Right lobe of liver (tissue), 6 donors: ENCODE results near the gene UBE2H. TPM values are rescaled to one million over a fixed set of nuclear protein-coding genes. Genes with fewer than 3 reads are reported as not detected.

Experiments
- ATAC-seq, 4 donors: fragments of 200-7000 bp; cut with Tn5 transposase; one replicate each; pipeline ENCODE4 v1.9.1; 2020; ENCODE audit warnings: mild to moderate bottlenecking in 4 of 4, moderate library complexity in 4 of 4
- DNase-seq, 3 donors: peaks; one replicate each; pipeline ENCODE4 v3.0.0-alpha.2; 2020
- H3K27ac ChIP-seq, 3 donors: fragments of 200-600 bp; one replicate each; pipeline ENCODE4 v1.8.0; 2022
- H3K27me3 ChIP-seq, 2 donors: fragments of 200-600 bp; one replicate each; pipeline ENCODE4 v1.8.0; 2022
- H3K36me3 ChIP-seq, 4 donors: fragments of 200-600 bp; sonication (generic) in 1 of 4; one replicate each; pipeline versions ENCODE4 v1.5.1 to v1.8.0; 2017 to 2022; ENCODE audit warnings: control low read depth in 1 of 4
- H3K4me1 ChIP-seq, 4 donors: fragments of 200-600 bp; sonication (generic) in 1 of 4; one replicate each; pipeline versions ENCODE4 v1.5.1 to v1.8.0; 2017 to 2022; ENCODE audit warnings: control low read depth in 1 of 4
- H3K4me3 ChIP-seq, 3 donors: fragments of 200-600 bp; one replicate each; pipeline ENCODE4 v1.8.0; 2022
- H3K9me3 ChIP-seq, 4 donors: fragments of 200-600 bp; sonication (generic) in 1 of 4; one replicate each; pipeline versions ENCODE4 v1.5.1 to v1.8.0; 2017 to 2022; ENCODE audit warnings: control low read depth in 1 of 4
- CTCF ChIP-seq, 4 donors: fragments of 200-600 bp in 3 of 4; fragments of 450-650 bp in 1 of 4; IDR thresholded peaks; one replicate each; pipeline versions ENCODE4 v1.5.1 to v1.8.0; 2016 to 2022; ENCODE audit warnings: antibody characterized with exemption in 4 of 4, mild to moderate bottlenecking in 2 of 4
- POLR2A ChIP-seq: fragments of 450-650 bp; IDR thresholded peaks from one replicate; pipeline ENCODE4 v1.6.1; 2017; ENCODE audit warnings: antibody characterized with exemption, mild to moderate bottlenecking
- WGBS: methylation state at CpG from one replicate; pipeline ENCODE4 v1.1.6; 2018; ENCODE audit warnings: low coverage, low lambda C conversion rate; ENCODE audit not compliant: insufficient coverage; ENCODE audit errors: missing lambda C conversion rate; 5-methylcytosine and 5-hydroxymethylcytosine counted together
- intact Hi-C, 2 donors: fragments of 100-400 bp; cut with DNase I; formaldehyde crosslinking; loops; one replicate each; pipeline versions ENCODE4 v1.11.2 to v1.14.1; 2022
- total RNA-seq, 6 experiments: library from RNA; depleted of rRNA in 2 of 6; stranded (reverse); fragments of >200 nt in 2 of 6; fragmentation: NEBNext Ultra II Directional in 3 of 6; extraction: Animal tissue kit (Norgen Biotek cat#: 25700) in 3 of 6; gene quantifications; one replicate each; pipeline versions ENCODE4 v1.1.0 to v1.2.4, GENCODE V29; 2016 to 2023
- donor health status: DM: no; HTN: yes; CAD: no.
- donor health status: DM: no; HTN: no; CAD: no.
- donor health status: DM: no; HTN: no; CAD: no.
- donor health status: DM: no; HTN: yes; CAD: no.
- donor health status: DM: no; HTN: yes; CAD: no.

UBE2H gene
- total RNA-seq, 6 experiments from 2014 or later, result 27.4 to 47.0 (median 35.6) TPM

GRCh38 chr7:129990403-129991192, 37.8 kb upstream of the UBE2H start:
- TF ChIP-seq CTCF (IDR thresholded peaks at IDR 0.05), result no peak
- TF ChIP-seq POLR2A, result no peak
- Histone ChIP-seq H3K9me3 (no peaks in the 10 kb centered on the region), H3K27ac (peak overlapping the region in 2 of 3 donors; percentile 18 to 47), H3K4me1 (peaks cover 0 to 7% (median 0%) of the 10 kb centered on the region in 4 donors), H3K27me3 (no peaks in the 10 kb centered on the region), H3K36me3 (no peaks in the 10 kb centered on the region), H3K4me3 (no peak overlapping the region)
- no CpG with 5 or more reads among the region's 8 CpGs for WGBS
- DNase-seq, result peak in 2 of 3 donors; percentile 56 to 67
- intact Hi-C loops, result no loop called here
- ATAC-seq, result peak; percentile 94 to 95 (median 94)

GRCh38 chr7:129989466-129989865, 36.7 kb upstream of the UBE2H start:
- peaks cover 0 to 7% (median 0%) of the 10 kb centered on the region in 4 donors for H3K4me1 ChIP-seq
- no peak overlapping the region for H3K4me3 ChIP-seq
- no peaks in the 10 kb centered on the region for H3K36me3 ChIP-seq
- H3K9me3 ChIP-seq, result no peaks in the 10 kb centered on the region
- WGBS, result 27% methylated on average over 3 of the region's 4 CpGs
- intact Hi-C loops, result no loop called here
- no peak overlapping the region for H3K27ac ChIP-seq
- TF ChIP-seq POLR2A (no peak), CTCF (IDR thresholded peaks at IDR 0.05) (no peak)
- no peaks in the 10 kb centered on the region for H3K27me3 ChIP-seq
- no peak for DNase-seq
- no peak for ATAC-seq

- whole genome bisulfite sequencing, result 95% methylated on average over 8 of the region's 9 CpGs
- Histone ChIP-seq H3K27ac (no peak overlapping the region), H3K4me1 (peaks cover 0 to 7% (median 0%) of the 10 kb centered on the region in 4 donors), H3K9me3 (no peaks in the 10 kb centered on the region), H3K4me3 (no peak overlapping the region), H3K36me3 (no peaks in the 10 kb centered on the region), H3K27me3 (no peaks in the 10 kb centered on the region)
- DNase-seq (no peak), ATAC-seq (no peak)
- intact Hi-C loops, result no loop called here
- TF ChIP-seq CTCF (IDR thresholded peaks at IDR 0.05) (no peak), POLR2A (no peak)
Observed at GRCh38 chr7:129986600-129986999, 33.8 kb upstream of the UBE2H start.

DNA sequence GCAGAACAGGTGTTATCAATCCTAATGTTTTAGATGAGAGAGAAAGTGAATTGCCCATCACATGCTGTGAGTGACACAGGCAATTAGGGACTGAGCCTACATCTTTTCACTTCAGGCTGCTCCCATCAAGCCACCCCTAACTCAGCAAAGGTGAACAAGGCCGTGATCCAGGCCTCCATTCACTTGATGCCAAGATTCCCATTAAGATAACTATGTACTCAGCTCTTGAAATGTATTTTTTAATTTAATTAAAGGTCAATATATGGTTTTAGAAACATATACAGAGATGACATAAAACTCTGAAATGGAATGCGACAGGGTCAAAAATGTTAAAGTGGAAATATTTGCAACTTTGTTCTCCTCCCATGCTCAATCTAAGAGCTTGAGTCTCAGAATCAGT, 27.9 kb upstream of the UBE2H start:
- intact Hi-C loops, result no loop called here
- DNase-seq (no peak), ATAC-seq (no peak)
- H3K27ac ChIP-seq, result no peak overlapping the region
- no peak overlapping the region for H3K4me3 ChIP-seq
- no peaks in the 10 kb centered on the region for H3K9me3 ChIP-seq
- TF ChIP-seq POLR2A (no peak), CTCF (IDR thresholded peaks at IDR 0.05) (no peak)
- H3K36me3 ChIP-seq, result no peaks in the 10 kb centered on the region
- WGBS, result 79% methylated on average over 2 of the region's 2 CpGs
- no peaks in the 10 kb centered on the region for H3K4me1 ChIP-seq
- no peaks in the 10 kb centered on the region for H3K27me3 ChIP-seq
